Measurements from ENCODE around the gene ATP8B4.

DNA sequence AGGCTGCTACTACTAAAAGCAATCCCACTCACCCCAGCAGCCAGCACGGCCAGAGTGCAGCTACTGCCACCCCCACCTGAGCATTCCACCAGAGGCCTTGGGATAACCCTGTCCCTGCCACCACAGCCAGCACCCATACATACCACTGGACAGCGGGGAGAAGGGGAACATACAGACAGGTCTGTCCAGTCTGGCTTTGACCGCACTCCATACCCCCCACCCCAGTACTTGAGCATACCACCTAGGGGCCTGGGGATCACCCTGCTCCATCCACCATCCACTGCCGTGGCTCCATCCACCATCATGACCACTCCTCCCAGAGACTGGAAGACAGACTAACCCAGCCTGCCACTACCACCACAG lies 210.1 kb downstream of the ATP8B4 start:
- TF ChIP-seq, protein P1, sequence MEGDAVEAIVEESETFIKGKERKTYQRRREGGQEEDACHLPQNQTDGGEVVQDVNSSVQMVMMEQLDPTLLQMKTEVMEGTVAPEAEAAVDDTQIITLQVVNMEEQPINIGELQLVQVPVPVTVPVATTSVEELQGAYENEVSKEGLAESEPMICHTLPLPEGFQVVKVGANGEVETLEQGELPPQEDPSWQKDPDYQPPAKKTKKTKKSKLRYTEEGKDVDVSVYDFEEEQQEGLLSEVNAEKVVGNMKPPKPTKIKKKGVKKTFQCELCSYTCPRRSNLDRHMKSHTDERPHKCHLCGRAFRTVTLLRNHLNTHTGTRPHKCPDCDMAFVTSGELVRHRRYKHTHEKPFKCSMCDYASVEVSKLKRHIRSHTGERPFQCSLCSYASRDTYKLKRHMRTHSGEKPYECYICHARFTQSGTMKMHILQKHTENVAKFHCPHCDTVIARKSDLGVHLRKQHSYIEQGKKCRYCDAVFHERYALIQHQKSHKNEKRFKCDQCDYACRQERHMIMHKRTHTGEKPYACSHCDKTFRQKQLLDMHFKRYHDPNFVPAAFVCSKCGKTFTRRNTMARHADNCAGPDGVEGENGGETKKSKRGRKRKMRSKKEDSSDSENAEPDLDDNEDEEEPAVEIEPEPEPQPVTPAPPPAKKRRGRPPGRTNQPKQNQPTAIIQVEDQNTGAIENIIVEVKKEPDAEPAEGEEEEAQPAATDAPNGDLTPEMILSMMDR (IDR thresholded peaks at IDR 0.05), result no peak
- TF ChIP-seq POLR2A (IDR thresholded peaks at IDR 0.05) (no peak), EP300 (IDR thresholded peaks at IDR 0.05) (no peak)

All from tibial nerve (tissue), 4 donors.